Transverse colon (tissue), 4 donors: Measurements from ENCODE around the gene PCP4.

ENCODE experiments used
- CTCF ChIP-seq, 5 experiments: fragments of 200-600 bp in 3 of 5; fragments of 450-650 bp in 2 of 5; sonication (generic) in 3 of 5; IDR thresholded peaks; 1 replicate in 2 of 5; 2 replicates in 3 of 5; pipeline ENCODE4 v1.5.1; 2016 to 2017; ENCODE audit warnings: antibody characterized with exemption in 5 of 5, inconsistent platforms in 3 of 5, mild to moderate bottlenecking in 2 of 5, moderate library complexity in 1 of 5
- EP300 ChIP-seq: sonication (generic); formaldehyde crosslinking; IDR thresholded peaks from one replicate; pipeline ENCODE4 v1.6.1; 2017; ENCODE audit warnings: antibody characterized with exemption, low read depth
- POLR2A ChIP-seq: fragments of 450-650 bp; IDR thresholded peaks from one replicate; pipeline ENCODE4 v1.6.1; 2016; ENCODE audit warnings: antibody characterized with exemption, mild to moderate bottlenecking, moderate library complexity
- POLR2AphosphoS5 ChIP-seq, 3 donors: sonication (generic); formaldehyde crosslinking; IDR thresholded peaks; one replicate each; pipeline ENCODE4 v1.6.1; 2016; ENCODE audit warnings: antibody characterized with exemption in 3 of 3

- TF ChIP-seq POLR2A = no peak
- no peak for TF ChIP-seq CTCF (IDR thresholded peaks at IDR 0.05)
- no peak for TF ChIP-seq EP300
- TF ChIP-seq POLR2AphosphoS5 (IDR thresholded peaks at IDR 0.05) = no peak
Measured at GRCh38 chr21:39968010-39968409, 100.8 kb downstream of the PCP4 start.
